SK-N-SH (cell line): ENCODE measurements around the gene SIGLEC1. TPM values are rescaled to one million over a fixed set of nuclear protein-coding genes. Genes with fewer than 3 reads are reported as not detected.

ENCODE experiments used
- CTCF ChIA-PET: fragments of 300-600, 350-600 bp; formaldehyde crosslinking; extraction: SDS; loops from one replicate; lab custom pipeline; 2021; lab: Yijun Ruan, JAX
- POLR2A ChIA-PET: fragments of 350-600 bp; sonication (Branson Sonifier 250); formaldehyde crosslinking; extraction: SDS; loops from one replicate; lab custom pipeline; 2020; ENCODE audit warnings: antibody characterized with exemption, inconsistent platforms; lab: Yijun Ruan, JAX
- DNase-seq: peaks from one replicate; pipeline ENCODE4 v3.0.0; 2012
- H2AFZ ChIP-seq: fragments of 200-600 bp; sonication (generic); 2 replicates; pipeline ENCODE4 v1.8.1; 2016; ENCODE audit warnings: antibody characterized with exemption, mild to moderate bottlenecking, low read depth
- H3F3A ChIP-seq: fragments of 200-600 bp; sonication (generic); replicated peaks from 2 replicates; pipeline ENCODE3; 2016; ENCODE audit warnings: antibody characterized with exemption, mild to moderate bottlenecking; ENCODE audit not compliant: insufficient read depth
- H3K27ac ChIP-seq, 2 experiments: fragments of 200-500 bp in 1 of 2; fragments of 200-600 bp in 1 of 2; sonication (Bioruptor generic) in 1 of 2; sonication (generic), shearing (Covaris generic) in 1 of 2; 2 replicates each; pipeline versions ENCODE4 v1.5.1 to v1.6.1; 2014 to 2016; ENCODE audit warnings: low read depth in 2 of 2, inconsistent platforms in 1 of 2, low read length in 1 of 2, mild to moderate bottlenecking in 1 of 2, mixed read lengths in 1 of 2
- H3K27me3 ChIP-seq: fragments of 200-600 bp; sonication (generic), shearing (Covaris generic); 2 replicates; pipeline ENCODE4 v1.6.1; 2016; ENCODE audit warnings: mixed run types; ENCODE audit not compliant: insufficient read depth
- H3K36me3 ChIP-seq, 2 experiments: fragments of 200-500 bp in 1 of 2; fragments of 200-600 bp in 1 of 2; sonication (Bioruptor generic) in 1 of 2; sonication (generic) in 1 of 2; replicated peaks in 1 of 2; 2 replicates each; pipeline versions ENCODE3 to v1.5.1; 2014 to 2016; ENCODE audit warnings: low read length in 1 of 2, mild to moderate bottlenecking in 1 of 2; ENCODE audit not compliant: insufficient read depth in 2 of 2, control insufficient read depth in 1 of 2
- H3K4me1 ChIP-seq, 2 experiments: fragments of 200-500 bp in 1 of 2; fragments of 200-600 bp in 1 of 2; sonication (Bioruptor generic) in 1 of 2; sonication (generic), shearing (Covaris generic) in 1 of 2; 2 replicates each; pipeline versions ENCODE4 v1.5.1 to v1.6.1; 2014 to 2016; ENCODE audit warnings: low read depth in 1 of 2, low read length in 1 of 2, mixed run types in 1 of 2; ENCODE audit not compliant: insufficient read depth in 2 of 2, control insufficient read depth in 1 of 2
- H3K4me2 ChIP-seq: fragments of 200-600 bp; sonication (generic), shearing (Covaris generic); 2 replicates; pipeline ENCODE4 v1.6.1; 2017; ENCODE audit warnings: mixed run types
- H3K4me3 ChIP-seq, 2 experiments: fragments of 200-500 bp in 1 of 2; fragments of 200-600 bp in 1 of 2; sonication (Bioruptor generic) in 1 of 2; sonication (generic), shearing (Covaris generic) in 1 of 2; 2 replicates each; pipeline versions ENCODE4 v1.5.1 to v1.8.1; 2014 to 2016; ENCODE audit warnings: low read depth in 2 of 2, inconsistent platforms in 1 of 2, low read length in 1 of 2, mild to moderate bottlenecking in 1 of 2, mixed read lengths in 1 of 2, moderate library complexity in 1 of 2
- H3K79me2 ChIP-seq: fragments of 200-600 bp; sonication (generic); 2 replicates; pipeline ENCODE4 v1.8.1; 2017; ENCODE audit warnings: mild to moderate bottlenecking; ENCODE audit not compliant: insufficient read depth
- H3K9ac ChIP-seq: fragments of 200-600 bp; sonication (generic); 2 replicates; pipeline ENCODE4 v1.6.1; 2017; ENCODE audit warnings: mixed run types
- H3K9me2 ChIP-seq: fragments of 200-600 bp; sonication (generic); 2 replicates; pipeline ENCODE4 v1.6.1; 2017; ENCODE audit warnings: mixed run types
- H3K9me3 ChIP-seq: fragments of 200-600 bp; sonication (generic); 2 replicates; pipeline ENCODE4 v1.6.1; 2017; ENCODE audit warnings: mixed run types, mild to moderate bottlenecking, moderate library complexity
- H4K20me1 ChIP-seq: fragments of 200-600 bp; sonication (generic); 2 replicates; pipeline ENCODE4 v1.6.1; 2017; ENCODE audit warnings: mild to moderate bottlenecking, mixed run types; ENCODE audit not compliant: insufficient read depth
- CHD2 ChIP-seq: fragments of 150-350 bp; IDR thresholded peaks from 2 replicates; pipeline ENCODE4 v1.6.1; 2018; ENCODE audit warnings: low read length; ENCODE audit not compliant: partially characterized antibody
- EZH2phosphoT487 ChIP-seq: fragments of 200-600 bp; sonication (generic); IDR thresholded peaks from 2 replicates; pipeline ENCODE4 v1.6.1; 2017; ENCODE audit warnings: low read depth, mixed run types, mild to moderate bottlenecking, antibody characterized with exemption, moderate library complexity, borderline replicate concordance
- FOSL2 ChIP-seq: IDR thresholded peaks from 2 replicates; pipeline ENCODE4 v1.4.0; 2012; ENCODE audit warnings: low read depth, mild to moderate bottlenecking, moderate library complexity, borderline replicate concordance
- FOXJ3 ChIP-seq: sonication (generic); formaldehyde crosslinking; IDR thresholded peaks from 2 replicates; pipeline ENCODE4 v1.5.1; 2020; ENCODE audit warnings: mild to moderate bottlenecking, missing genetic modification reagents
- FOXM1 ChIP-seq: IDR thresholded peaks from 2 replicates; pipeline ENCODE4 v1.4.0; 2012; ENCODE audit warnings: low read depth, mild to moderate bottlenecking
- GABPA ChIP-seq: IDR thresholded peaks from 2 replicates; pipeline ENCODE4 v1.4.0; 2012; ENCODE audit warnings: low read depth, mild to moderate bottlenecking
- GATA2 ChIP-seq: sonication (generic); formaldehyde crosslinking; IDR thresholded peaks from 2 replicates; pipeline ENCODE4 v1.5.0; 2020; ENCODE audit warnings: mild to moderate bottlenecking, missing genetic modification reagents
- JUND ChIP-seq: IDR thresholded peaks from 2 replicates; pipeline ENCODE4 v1.4.0; 2012
- NFIC ChIP-seq: IDR thresholded peaks from 2 replicates; pipeline ENCODE4 v1.4.0; 2012; ENCODE audit warnings: borderline replicate concordance
- POLR2AphosphoS5 ChIP-seq: IDR thresholded peaks from 2 replicates; pipeline ENCODE4 v1.6.1; 2012; ENCODE audit warnings: low read depth, low read length
- RCOR1 ChIP-seq: fragments of 150-350 bp; IDR thresholded peaks from 2 replicates; pipeline ENCODE4 v1.6.1; 2017; ENCODE audit warnings: antibody characterized with exemption, low read length
- RFX5 ChIP-seq: IDR thresholded peaks from 2 replicates; pipeline ENCODE4 v1.6.1; 2012; ENCODE audit warnings: mild to moderate bottlenecking, improper control_type of control experiment, low read length
- TAF1 ChIP-seq: IDR thresholded peaks from 2 replicates; pipeline ENCODE4 v1.6.1; 2012; ENCODE audit warnings: low read depth, mild to moderate bottlenecking, low read length, moderate library complexity, borderline replicate concordance
- TCF12 ChIP-seq: IDR thresholded peaks from 2 replicates; pipeline ENCODE4 v1.4.0; 2012
- TEAD4 ChIP-seq: IDR thresholded peaks from 2 replicates; pipeline ENCODE4 v1.4.0; 2012; ENCODE audit warnings: mild to moderate bottlenecking, borderline replicate concordance; ENCODE audit not compliant: insufficient read depth
- WGBS: methylation state at CpG from one replicate; pipeline ENCODE4 v1.1.6; 2017; ENCODE audit warnings: low lambda C conversion rate; 5-methylcytosine and 5-hydroxymethylcytosine counted together
- polyA plus RNA-seq, 3 experiments: library from polyadenylated mRNA; depleted of rRNA; stranded (reverse); fragments of >200 nt; gene quantifications; 2 replicates each; pipeline ENCODE4 v1.2.3, GENCODE V29; 2012
- TF ChIP-seq, protein P1 (sequence below): IDR thresholded peaks from 2 replicates; pipeline ENCODE4 v1.4.0; 2012; ENCODE audit warnings: low read depth
- TF ChIP-seq, protein P2 (sequence below): IDR thresholded peaks from 2 replicates; pipeline ENCODE4 v1.4.0; 2012; ENCODE audit warnings: low read depth, borderline replicate concordance
- TF ChIP-seq, protein P3 (sequence below): fragments of 200-600 bp; sonication (generic); IDR thresholded peaks from 2 replicates; pipeline ENCODE4 v1.6.1; 2017; ENCODE audit warnings: antibody characterized with exemption, mild to moderate bottlenecking, moderate library complexity
- TF ChIP-seq, protein P4 (sequence below): IDR thresholded peaks from 2 replicates; pipeline ENCODE4 v1.6.1; 2012; ENCODE audit warnings: mild to moderate bottlenecking, low read depth, low read length, moderate library complexity

The SIGLEC1 gene
- polyA plus RNA-seq, 1 of the 3 experiments (the other 2 are of a cell fraction): not detected

DNA sequence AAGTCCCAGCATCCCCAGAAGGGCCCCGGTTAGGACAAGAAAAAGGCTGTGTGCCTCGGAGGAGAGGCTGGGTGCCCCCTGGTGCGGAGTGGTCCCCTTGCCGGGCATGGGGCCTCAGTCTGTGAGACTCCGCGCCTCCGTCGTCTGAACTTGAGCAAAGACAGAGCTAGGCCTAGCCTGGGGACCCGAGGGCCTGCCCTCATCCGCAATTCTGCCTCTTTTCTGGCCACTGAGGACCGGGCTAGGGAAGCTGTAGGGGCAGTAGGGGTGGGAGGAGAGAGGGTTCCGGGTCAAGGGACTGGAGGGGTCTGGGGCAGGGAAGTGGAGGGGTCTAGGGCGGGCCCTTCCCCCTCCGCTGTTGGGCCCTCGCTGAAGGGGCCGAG, 19.5 kb upstream of the SIGLEC1 start:
- Histone ChIP-seq H3K4me3 (no peak overlapping the region), H3F3A (no peaks in the 10 kb centered on the region), H3K27me3 (peaks cover 29% of the 10 kb centered on the region), H2AFZ (no peak overlapping the region), H3K27ac (no peak overlapping the region), H3K36me3 (no peaks in the 10 kb centered on the region), H3K9ac (no peak overlapping the region), H3K79me2 (no peaks in the 10 kb centered on the region), H3K4me1 (no peaks in the 10 kb centered on the region; a peak in 1 of 4 replicates), H4K20me1 (no peaks in the 10 kb centered on the region), H3K4me2 (no peak overlapping the region), H3K9me2 (no peaks in the 10 kb centered on the region), H3K9me3 (no peaks in the 10 kb centered on the region)
- POLR2A ChIA-PET: no interaction called here
- no peak for DNase-seq
- CTCF ChIA-PET: interaction anchor here (1.0 to 1.4 kb wide), 2 partner anchors 12 to 17 kb away, joined by 3 read pairs; no protein-coding TSS in a partner anchor
- 79% methylated on average over 9 of the region's 16 CpGs for WGBS
- TF ChIP-seq GATA2 (no peak), TAF1 (no peak), CHD2 (no peak), RCOR1 (no peak), GABPA (no peak), FOXJ3 (no peak), RFX5 (no peak)
- TF ChIP-seq, protein P1, sequence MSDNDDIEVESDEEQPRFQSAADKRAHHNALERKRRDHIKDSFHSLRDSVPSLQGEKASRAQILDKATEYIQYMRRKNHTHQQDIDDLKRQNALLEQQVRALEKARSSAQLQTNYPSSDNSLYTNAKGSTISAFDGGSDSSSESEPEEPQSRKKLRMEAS: no peak
- TF ChIP-seq, protein P2, sequence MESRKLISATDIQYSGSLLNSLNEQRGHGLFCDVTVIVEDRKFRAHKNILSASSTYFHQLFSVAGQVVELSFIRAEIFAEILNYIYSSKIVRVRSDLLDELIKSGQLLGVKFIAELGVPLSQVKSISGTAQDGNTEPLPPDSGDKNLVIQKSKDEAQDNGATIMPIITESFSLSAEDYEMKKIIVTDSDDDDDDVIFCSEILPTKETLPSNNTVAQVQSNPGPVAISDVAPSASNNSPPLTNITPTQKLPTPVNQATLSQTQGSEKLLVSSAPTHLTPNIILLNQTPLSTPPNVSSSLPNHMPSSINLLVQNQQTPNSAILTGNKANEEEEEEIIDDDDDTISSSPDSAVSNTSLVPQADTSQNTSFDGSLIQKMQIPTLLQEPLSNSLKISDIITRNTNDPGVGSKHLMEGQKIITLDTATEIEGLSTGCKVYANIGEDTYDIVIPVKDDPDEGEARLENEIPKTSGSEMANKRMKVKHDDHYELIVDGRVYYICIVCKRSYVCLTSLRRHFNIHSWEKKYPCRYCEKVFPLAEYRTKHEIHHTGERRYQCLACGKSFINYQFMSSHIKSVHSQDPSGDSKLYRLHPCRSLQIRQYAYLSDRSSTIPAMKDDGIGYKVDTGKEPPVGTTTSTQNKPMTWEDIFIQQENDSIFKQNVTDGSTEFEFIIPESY: no peak

DNA sequence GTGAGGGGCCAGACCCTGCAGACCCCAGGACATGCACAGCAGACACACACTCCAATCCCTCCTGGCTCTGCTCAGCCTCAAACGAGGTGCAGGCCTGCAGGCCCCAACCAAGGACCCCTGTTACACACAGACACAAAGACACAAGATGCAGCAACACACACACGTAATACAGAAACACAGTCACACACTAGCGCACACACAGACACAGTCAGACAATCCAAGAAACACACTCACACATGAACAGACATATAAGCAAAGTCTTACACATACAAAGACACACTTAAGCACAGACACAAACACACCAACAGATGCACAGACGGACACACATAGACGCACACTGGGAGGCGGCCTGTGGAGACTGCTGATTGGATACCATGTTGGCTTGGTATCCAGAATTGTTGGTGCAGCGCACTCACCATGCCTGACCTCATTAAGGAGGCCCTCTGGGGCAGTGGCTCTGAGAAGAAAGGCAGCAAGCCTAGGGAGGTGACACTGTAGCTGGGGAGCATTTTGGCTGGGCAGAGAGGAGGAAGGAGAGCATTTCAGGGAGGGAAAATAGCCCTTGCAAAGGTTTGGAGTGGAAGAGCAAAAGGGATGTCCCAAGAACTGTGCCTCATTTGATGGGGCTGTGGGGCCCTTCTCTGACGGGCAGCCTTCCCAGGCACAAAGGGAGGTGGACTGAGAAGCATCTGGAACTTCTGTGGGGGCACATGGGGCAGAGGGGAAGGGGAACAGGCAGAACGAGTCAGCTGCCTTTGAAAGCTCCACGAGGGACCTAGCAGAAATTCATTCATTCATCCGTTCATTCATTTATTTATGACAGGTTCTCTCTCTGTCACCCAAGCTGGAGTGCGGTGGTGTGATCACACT, 18.6 kb upstream of the SIGLEC1 start:
- no peak overlapping the region for H2AFZ ChIP-seq
- H3K4me3 ChIP-seq: no peak overlapping the region
- no peaks in the 10 kb centered on the region for H3K36me3 ChIP-seq
- no peaks in the 10 kb centered on the region for H3K9me2 ChIP-seq
- WGBS: 78% methylated on average over 11 of the region's 12 CpGs
- ChIA-PET POLR2A (no interaction called here), CTCF (interaction anchor here (0.8 to 4.7 kb wide), 7 partner anchors 11 to 167 kb away, joined by 3 to 20 read pairs (median 4); no protein-coding TSS in a partner anchor)
- peaks cover 33% of the 10 kb centered on the region for H3K27me3 ChIP-seq
- no peaks in the 10 kb centered on the region; a peak in 1 of 4 replicates for H3K4me1 ChIP-seq
- H3K9me3 ChIP-seq: no peaks in the 10 kb centered on the region
- no peak overlapping the region for H3K27ac ChIP-seq
- DNase-seq: no peak
- no peaks in the 10 kb centered on the region for H3F3A ChIP-seq
- H4K20me1 ChIP-seq: no peaks in the 10 kb centered on the region
- H3K4me2 ChIP-seq: no peak overlapping the region
- H3K9ac ChIP-seq: no peak overlapping the region
- H3K79me2 ChIP-seq: no peaks in the 10 kb centered on the region
- TF ChIP-seq POLR2AphosphoS5 (no peak), TCF12 (no peak), JUND (no peak), CHD2 (no peak), GABPA (no peak), GATA2 (no peak), TEAD4 (no peak), FOXJ3 (no peak), FOXM1 (no peak), TAF1 (no peak), NFIC (no peak), FOSL2 (no peak), EZH2phosphoT487 (no peak)
- TF ChIP-seq, protein P3, sequence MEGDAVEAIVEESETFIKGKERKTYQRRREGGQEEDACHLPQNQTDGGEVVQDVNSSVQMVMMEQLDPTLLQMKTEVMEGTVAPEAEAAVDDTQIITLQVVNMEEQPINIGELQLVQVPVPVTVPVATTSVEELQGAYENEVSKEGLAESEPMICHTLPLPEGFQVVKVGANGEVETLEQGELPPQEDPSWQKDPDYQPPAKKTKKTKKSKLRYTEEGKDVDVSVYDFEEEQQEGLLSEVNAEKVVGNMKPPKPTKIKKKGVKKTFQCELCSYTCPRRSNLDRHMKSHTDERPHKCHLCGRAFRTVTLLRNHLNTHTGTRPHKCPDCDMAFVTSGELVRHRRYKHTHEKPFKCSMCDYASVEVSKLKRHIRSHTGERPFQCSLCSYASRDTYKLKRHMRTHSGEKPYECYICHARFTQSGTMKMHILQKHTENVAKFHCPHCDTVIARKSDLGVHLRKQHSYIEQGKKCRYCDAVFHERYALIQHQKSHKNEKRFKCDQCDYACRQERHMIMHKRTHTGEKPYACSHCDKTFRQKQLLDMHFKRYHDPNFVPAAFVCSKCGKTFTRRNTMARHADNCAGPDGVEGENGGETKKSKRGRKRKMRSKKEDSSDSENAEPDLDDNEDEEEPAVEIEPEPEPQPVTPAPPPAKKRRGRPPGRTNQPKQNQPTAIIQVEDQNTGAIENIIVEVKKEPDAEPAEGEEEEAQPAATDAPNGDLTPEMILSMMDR: no peak
- TF ChIP-seq, protein P4, sequence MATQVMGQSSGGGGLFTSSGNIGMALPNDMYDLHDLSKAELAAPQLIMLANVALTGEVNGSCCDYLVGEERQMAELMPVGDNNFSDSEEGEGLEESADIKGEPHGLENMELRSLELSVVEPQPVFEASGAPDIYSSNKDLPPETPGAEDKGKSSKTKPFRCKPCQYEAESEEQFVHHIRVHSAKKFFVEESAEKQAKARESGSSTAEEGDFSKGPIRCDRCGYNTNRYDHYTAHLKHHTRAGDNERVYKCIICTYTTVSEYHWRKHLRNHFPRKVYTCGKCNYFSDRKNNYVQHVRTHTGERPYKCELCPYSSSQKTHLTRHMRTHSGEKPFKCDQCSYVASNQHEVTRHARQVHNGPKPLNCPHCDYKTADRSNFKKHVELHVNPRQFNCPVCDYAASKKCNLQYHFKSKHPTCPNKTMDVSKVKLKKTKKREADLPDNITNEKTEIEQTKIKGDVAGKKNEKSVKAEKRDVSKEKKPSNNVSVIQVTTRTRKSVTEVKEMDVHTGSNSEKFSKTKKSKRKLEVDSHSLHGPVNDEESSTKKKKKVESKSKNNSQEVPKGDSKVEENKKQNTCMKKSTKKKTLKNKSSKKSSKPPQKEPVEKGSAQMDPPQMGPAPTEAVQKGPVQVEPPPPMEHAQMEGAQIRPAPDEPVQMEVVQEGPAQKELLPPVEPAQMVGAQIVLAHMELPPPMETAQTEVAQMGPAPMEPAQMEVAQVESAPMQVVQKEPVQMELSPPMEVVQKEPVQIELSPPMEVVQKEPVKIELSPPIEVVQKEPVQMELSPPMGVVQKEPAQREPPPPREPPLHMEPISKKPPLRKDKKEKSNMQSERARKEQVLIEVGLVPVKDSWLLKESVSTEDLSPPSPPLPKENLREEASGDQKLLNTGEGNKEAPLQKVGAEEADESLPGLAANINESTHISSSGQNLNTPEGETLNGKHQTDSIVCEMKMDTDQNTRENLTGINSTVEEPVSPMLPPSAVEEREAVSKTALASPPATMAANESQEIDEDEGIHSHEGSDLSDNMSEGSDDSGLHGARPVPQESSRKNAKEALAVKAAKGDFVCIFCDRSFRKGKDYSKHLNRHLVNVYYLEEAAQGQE: no peak
